IMR-90 (cell line): Measurements from ENCODE around the gene RASIP1. TPM values are rescaled to one million over a fixed set of nuclear protein-coding genes. Genes with fewer than 3 reads are reported as not detected.

Source experiments
- ATAC-seq: fragments of 200-7000 bp; cut with Tn5 transposase; 2 replicates; pipeline ENCODE4 v1.9.1; 2020; ENCODE audit warnings: low read depth, mild to moderate bottlenecking, moderate library complexity
- BruUV-seq: library from RNA; stranded (reverse); fragments of 400-500 nt; replicated peaks from 2 replicates; lab custom pipeline; 2021; lab: Mats Ljungman, UMichigan
- CTCF ChIA-PET: fragments of 300-600 bp; formaldehyde crosslinking; extraction: SDS; loops from one replicate; lab custom pipeline; 2021; ENCODE audit warnings: antibody characterized with exemption; lab: Yijun Ruan, JAX
- POLR2A ChIA-PET: fragments of 300-600 bp; sonication (Branson Sonifier 250); formaldehyde crosslinking; loops from one replicate; lab custom pipeline; 2022; ENCODE audit warnings: antibody characterized with exemption; ENCODE audit not compliant: unreplicated experiment; lab: Charles Lee
- DNase-seq: peaks from one replicate; pipeline ENCODE4 v3.0.0; 2013
- H2AFZ ChIP-seq: replicated peaks from 2 replicates; pipeline ENCODE3; 2013; ENCODE audit warnings: low read length, mild to moderate bottlenecking; ENCODE audit not compliant: poor library complexity
- H2AK5ac ChIP-seq: 2 replicates; pipeline ENCODE4 v1.6.1; 2013; ENCODE audit warnings: low read depth, low read length, inconsistent platforms
- H2AK9ac ChIP-seq: replicated peaks from 2 replicates; pipeline ENCODE3; 2013; ENCODE audit warnings: mild to moderate bottlenecking, low read depth, low read length, moderate library complexity; ENCODE audit not compliant: poor library complexity
- H2BK120ac ChIP-seq: 2 replicates; pipeline ENCODE4 v1.6.1; 2013; ENCODE audit warnings: low read depth, low read length, inconsistent platforms
- H2BK15ac ChIP-seq: 3 replicates; pipeline ENCODE4 v1.6.1; 2013; ENCODE audit warnings: low read depth, low read length, inconsistent platforms
- H2BK20ac ChIP-seq: 2 replicates; pipeline ENCODE4 v1.6.1; 2013; ENCODE audit warnings: low read depth, mild to moderate bottlenecking, inconsistent platforms, low read length, moderate library complexity
- H2BK5ac ChIP-seq: 2 replicates; pipeline ENCODE4 v1.6.1; 2013; ENCODE audit warnings: mild to moderate bottlenecking, low read depth, low read length, inconsistent platforms; ENCODE audit not compliant: poor library complexity, severe bottlenecking
- H3K14ac ChIP-seq: replicated peaks from 2 replicates; pipeline ENCODE4 v1.6.1; 2013; ENCODE audit warnings: low read depth, low read length, inconsistent platforms
- H3K18ac ChIP-seq: 2 replicates; pipeline ENCODE4 v1.6.1; 2013; ENCODE audit warnings: low read depth, low read length, control low read depth
- H3K23ac ChIP-seq: 2 replicates; pipeline ENCODE4 v1.6.1; 2013; ENCODE audit warnings: low read depth, low read length, inconsistent platforms
- H3K27ac ChIP-seq: 2 replicates; pipeline ENCODE4 v1.5.1; 2013; ENCODE audit warnings: mild to moderate bottlenecking, control low read depth, low read length; ENCODE audit not compliant: insufficient read depth
- H3K27me3 ChIP-seq: 2 replicates; pipeline ENCODE4 v1.6.1; 2013; ENCODE audit warnings: low read length; ENCODE audit not compliant: control insufficient read depth, insufficient read depth
- H3K36me3 ChIP-seq: 2 replicates; pipeline ENCODE4 v1.6.1; 2013; ENCODE audit warnings: low read length, mixed read lengths; ENCODE audit not compliant: control insufficient read depth, insufficient read depth
- H3K4ac ChIP-seq: 2 replicates; pipeline ENCODE4 v1.6.1; 2013; ENCODE audit warnings: low read depth, low read length, inconsistent platforms
- H3K4me1 ChIP-seq: 2 replicates; pipeline ENCODE4 v1.6.1; 2013; ENCODE audit warnings: low read length, mixed read lengths; ENCODE audit not compliant: control insufficient read depth, insufficient read depth
- H3K4me2 ChIP-seq: 2 replicates; pipeline ENCODE4 v1.6.1; 2013; ENCODE audit warnings: low read depth, mild to moderate bottlenecking, control low read depth, low read length, moderate library complexity
- H3K4me3 ChIP-seq: 2 replicates; pipeline ENCODE4 v1.5.1; 2013; ENCODE audit warnings: low read depth, mild to moderate bottlenecking, control low read depth, low read length, moderate library complexity; ENCODE audit not compliant: insufficient read depth
- H3K56ac ChIP-seq: 2 replicates; pipeline ENCODE4 v1.6.1; 2013; ENCODE audit warnings: low read length, inconsistent platforms; ENCODE audit not compliant: insufficient read depth; ENCODE audit errors: extremely low read depth
- H3K79me1 ChIP-seq, 2 experiments: 2 replicates each; pipeline ENCODE4 v1.6.1; 2013; ENCODE audit warnings: low read length in 2 of 2, inconsistent platforms in 1 of 2, low read depth in 1 of 2
- H3K9ac ChIP-seq: 2 replicates; pipeline ENCODE4 v1.6.1; 2013; ENCODE audit warnings: low read depth, low read length, control low read depth
- H3K9me1 ChIP-seq: 2 replicates; pipeline ENCODE4 v1.6.1; 2013; ENCODE audit warnings: low read length, inconsistent platforms; ENCODE audit not compliant: insufficient read depth
- H3K9me3 ChIP-seq: 2 replicates; pipeline ENCODE4 v1.6.1; 2013; ENCODE audit warnings: low read length; ENCODE audit not compliant: control insufficient read depth, insufficient read depth
- H4K20me1 ChIP-seq: 2 replicates; pipeline ENCODE4 v1.6.1; 2013; ENCODE audit warnings: low read length, inconsistent platforms; ENCODE audit not compliant: insufficient read depth
- H4K5ac ChIP-seq: 2 replicates; pipeline ENCODE4 v1.6.1; 2013; ENCODE audit warnings: mild to moderate bottlenecking, low read depth, low read length, control low read depth
- H4K8ac ChIP-seq, 2 experiments: 2 replicates each; pipeline ENCODE4 v1.6.1; 2013; ENCODE audit warnings: low read depth in 2 of 2, low read length in 2 of 2, control low read depth in 1 of 2, inconsistent platforms in 1 of 2
- H4K91ac ChIP-seq: 2 replicates; pipeline ENCODE4 v1.6.1; 2013; ENCODE audit warnings: low read depth, low read length, inconsistent platforms; ENCODE audit not compliant: insufficient read depth
- BHLHE40 ChIP-seq: fragments of 150-350 bp; IDR thresholded peaks from 2 replicates; pipeline ENCODE4 v1.6.1; 2016; ENCODE audit warnings: mild to moderate bottlenecking, low read depth, low read length
- CEBPB ChIP-seq: IDR thresholded peaks from 2 replicates; pipeline ENCODE4 v1.6.1; 2012; ENCODE audit warnings: low read depth, low read length, improper control_type of control experiment
- CHD1 ChIP-seq: IDR thresholded peaks from 2 replicates; pipeline ENCODE4 v1.6.1; 2012; ENCODE audit warnings: low read depth, low read length, improper control_type of control experiment
- ELK1 ChIP-seq: fragments of 150-350 bp; IDR thresholded peaks from 2 replicates; pipeline ENCODE4 v1.6.1; 2016; ENCODE audit warnings: low read depth, mild to moderate bottlenecking, low read length, moderate library complexity, borderline replicate concordance
- FOS ChIP-seq: fragments of 150-350 bp; IDR thresholded peaks from 2 replicates; pipeline ENCODE4 v1.6.1; 2016; ENCODE audit warnings: low read depth, low read length
- MAFK ChIP-seq: IDR thresholded peaks from 2 replicates; pipeline ENCODE4 v1.6.1; 2012; ENCODE audit warnings: low read depth, low read length, improper control_type of control experiment
- MAZ ChIP-seq: IDR thresholded peaks from 2 replicates; pipeline ENCODE4 v1.6.1; 2012; ENCODE audit warnings: low read depth, mild to moderate bottlenecking, low read length, improper control_type of control experiment, moderate library complexity, borderline replicate concordance
- MXI1 ChIP-seq: IDR thresholded peaks from 2 replicates; pipeline ENCODE4 v1.6.1; 2012; ENCODE audit warnings: low read depth, mild to moderate bottlenecking, low read length, moderate library complexity, borderline replicate concordance
- NFE2L2 ChIP-seq: fragments of 150-350 bp; IDR thresholded peaks from 2 replicates; pipeline ENCODE4 v1.6.1; 2016; ENCODE audit warnings: low read depth, mild to moderate bottlenecking, low read length
- POLR2A ChIP-seq: IDR thresholded peaks from 2 replicates; pipeline ENCODE4 v1.6.1; 2012; ENCODE audit warnings: mild to moderate bottlenecking, low read depth, low read length
- RAD21 ChIP-seq: IDR thresholded peaks from 2 replicates; pipeline ENCODE4 v1.6.1; 2012; ENCODE audit warnings: low read length, improper control_type of control experiment
- RCOR1 ChIP-seq: IDR thresholded peaks from 2 replicates; pipeline ENCODE4 v1.6.1; 2012; ENCODE audit warnings: mild to moderate bottlenecking, low read length, improper control_type of control experiment; ENCODE audit not compliant: insufficient replicate concordance
- RFX5 ChIP-seq: IDR thresholded peaks from 2 replicates; pipeline ENCODE4 v1.8.0; 2012; ENCODE audit warnings: low read depth, mild to moderate bottlenecking, low read length, moderate library complexity
- SMC3 ChIP-seq: fragments of 150-350 bp; IDR thresholded peaks from 2 replicates; pipeline ENCODE4 v1.6.1; 2016; ENCODE audit warnings: low read depth, mild to moderate bottlenecking, antibody characterized with exemption, low read length, moderate library complexity
- USF2 ChIP-seq: fragments of 150-350 bp; IDR thresholded peaks from 2 replicates; pipeline ENCODE4 v1.6.1; 2017; ENCODE audit warnings: mild to moderate bottlenecking, antibody characterized with exemption, low read length, low read depth
- WGBS, 2 experiments: methylation state at CpG; one replicate each; pipeline versions ENCODE4 v1.1.5 to v1.1.7; 2013; ENCODE audit warnings: missing lambda C conversion rate in 2 of 2; ENCODE audit not compliant: insufficient read length in 1 of 2; ENCODE audit errors: extremely low coverage in 2 of 2; 5-methylcytosine and 5-hydroxymethylcytosine counted together
- dilution Hi-C: fragments of 300-500 bp; cut with HindIII; formaldehyde crosslinking; loops from one replicate; pipeline ENCODE4 v1.14.3; 2018; ENCODE audit warnings: low sequenced_read_pairs; ENCODE audit not compliant: unreplicated experiment
- in situ Hi-C: fragments of 300-500 bp; cut with MboI; formaldehyde crosslinking; loops from 3 replicates; pipeline ENCODE4 v1.14.3; 2019; ENCODE audit warnings: low sequenced_read_pairs, inconsistent platforms, mixed read lengths
- intact Hi-C: fragments of 100-400 bp; cut with micrococcal nuclease; formaldehyde crosslinking; loops from 2 replicates; pipeline ENCODE4 v1.10.0; 2022
- polyA plus RNA-seq, 3 experiments: library from polyadenylated mRNA; depleted of rRNA; stranded (reverse); fragments of >200 nt; gene quantifications; 2 replicates each; pipeline ENCODE4 v1.2.3, GENCODE V29; 2012; ENCODE audit warnings: low replicate concordance in 1 of 3
- total RNA-seq: library from RNA; depleted of rRNA; stranded (reverse); fragments of >200 nt; gene quantifications from 2 replicates; pipeline ENCODE4 v1.2.3, GENCODE V29; 2012
- TF ChIP-seq, protein P1 (sequence below): conservative IDR thresholded peaks from 2 replicates; pipeline ENCODE4 v1.5.1; 2012; ENCODE audit warnings: mild to moderate bottlenecking, low read depth, low read length, improper control_type of control experiment

The RASIP1 gene
- total and polyA plus RNA-seq, 2 of the 4 experiments (the other 2 are of a cell fraction) = 0.18 to 0.51 TPM

- no peak overlapping the region for H2AFZ ChIP-seq
- 60% methylated on average over 1 of the region's 13 CpGs; no CpG with 5 or more reads in 1 of the 2 experiments for WGBS, 2 experiments
- H3K23ac ChIP-seq = no peak overlapping the region
- in situ Hi-C loops = no loop called here
- no peak overlapping the region for H3K14ac ChIP-seq
- H4K91ac ChIP-seq = no peak overlapping the region
- intact Hi-C loops = no loop called here
- ATAC-seq (no peak), DNase-seq (no peak)
- H3K4me3 ChIP-seq = no peak overlapping the region
- no TSS peak for BruUV-seq
- H4K5ac ChIP-seq = no peak overlapping the region
- H3K56ac ChIP-seq = no peak overlapping the region
- no peak overlapping the region for H2BK20ac ChIP-seq
- H3K36me3 ChIP-seq = peaks cover 5% of the 10 kb centered on the region
- H3K9me1 ChIP-seq = no peaks in the 10 kb centered on the region
- dilution Hi-C loops = no loop called here
- ChIA-PET POLR2A (no interaction called here), CTCF (no interaction called here)
- no peak overlapping the region for H2AK9ac ChIP-seq
- no peak overlapping the region for H2BK15ac ChIP-seq
- no peak overlapping the region for H3K4ac ChIP-seq
- H3K4me2 ChIP-seq = no peak overlapping the region
- no peaks in the 10 kb centered on the region for H3K27me3 ChIP-seq
- H3K27ac ChIP-seq = no peak overlapping the region
- H2BK5ac ChIP-seq = no peak overlapping the region
- H2AK5ac ChIP-seq = no peak overlapping the region
- peaks cover 4% of the 10 kb centered on the region for H3K4me1 ChIP-seq
- no peaks in the 10 kb centered on the region for H3K9me3 ChIP-seq
- no peaks in the 10 kb centered on the region for H3K79me1 ChIP-seq
- TF ChIP-seq, protein P1, sequence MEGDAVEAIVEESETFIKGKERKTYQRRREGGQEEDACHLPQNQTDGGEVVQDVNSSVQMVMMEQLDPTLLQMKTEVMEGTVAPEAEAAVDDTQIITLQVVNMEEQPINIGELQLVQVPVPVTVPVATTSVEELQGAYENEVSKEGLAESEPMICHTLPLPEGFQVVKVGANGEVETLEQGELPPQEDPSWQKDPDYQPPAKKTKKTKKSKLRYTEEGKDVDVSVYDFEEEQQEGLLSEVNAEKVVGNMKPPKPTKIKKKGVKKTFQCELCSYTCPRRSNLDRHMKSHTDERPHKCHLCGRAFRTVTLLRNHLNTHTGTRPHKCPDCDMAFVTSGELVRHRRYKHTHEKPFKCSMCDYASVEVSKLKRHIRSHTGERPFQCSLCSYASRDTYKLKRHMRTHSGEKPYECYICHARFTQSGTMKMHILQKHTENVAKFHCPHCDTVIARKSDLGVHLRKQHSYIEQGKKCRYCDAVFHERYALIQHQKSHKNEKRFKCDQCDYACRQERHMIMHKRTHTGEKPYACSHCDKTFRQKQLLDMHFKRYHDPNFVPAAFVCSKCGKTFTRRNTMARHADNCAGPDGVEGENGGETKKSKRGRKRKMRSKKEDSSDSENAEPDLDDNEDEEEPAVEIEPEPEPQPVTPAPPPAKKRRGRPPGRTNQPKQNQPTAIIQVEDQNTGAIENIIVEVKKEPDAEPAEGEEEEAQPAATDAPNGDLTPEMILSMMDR = no peak
- TF ChIP-seq RCOR1 = no peak
- no peak for TF ChIP-seq CEBPB
- TF ChIP-seq BHLHE40 = no peak
- TF ChIP-seq RAD21 = no peak
- TF ChIP-seq NFE2L2 = no peak
- TF ChIP-seq RFX5 = no peak
- TF ChIP-seq SMC3 = no peak
- no peak for TF ChIP-seq ELK1
- TF ChIP-seq CHD1 = no peak
- TF ChIP-seq POLR2A = no peak
- TF ChIP-seq FOS = no peak
- TF ChIP-seq USF2 = no peak
- no peak for TF ChIP-seq MAZ
- TF ChIP-seq MAFK = no peak
- no peak for TF ChIP-seq MXI1
- H4K20me1 ChIP-seq = no peaks in the 10 kb centered on the region
- no peak overlapping the region for H4K8ac ChIP-seq
- H2BK120ac ChIP-seq = no peak overlapping the region
- H3K9ac ChIP-seq = no peak overlapping the region
- no peak overlapping the region for H3K18ac ChIP-seq
Measured at GRCh38 chr19:48702701-48703100, 37.7 kb downstream of the RASIP1 start.
